SU-DHL-6 (cell line): ENCODE data around the gene MCEE.

Source experiments
- CTCF ChIP-seq: fragments of 200-600 bp; sonication (generic); IDR thresholded peaks from one replicate; pipeline ENCODE4 v1.5.1; 2017; ENCODE audit warnings: antibody characterized with exemption, mild to moderate bottlenecking, low read length, moderate library complexity; ENCODE audit not compliant: insufficient read depth, poor library complexity, severe bottlenecking
- EZH2phosphoT487 ChIP-seq: fragments of 200-600 bp; sonication (generic), shearing (Covaris generic); conservative IDR thresholded peaks from 2 replicates; pipeline ENCODE4 v1.6.1; 2018; ENCODE audit warnings: mild to moderate bottlenecking, antibody characterized with exemption, low read length, moderate library complexity, mixed read lengths

DNA sequence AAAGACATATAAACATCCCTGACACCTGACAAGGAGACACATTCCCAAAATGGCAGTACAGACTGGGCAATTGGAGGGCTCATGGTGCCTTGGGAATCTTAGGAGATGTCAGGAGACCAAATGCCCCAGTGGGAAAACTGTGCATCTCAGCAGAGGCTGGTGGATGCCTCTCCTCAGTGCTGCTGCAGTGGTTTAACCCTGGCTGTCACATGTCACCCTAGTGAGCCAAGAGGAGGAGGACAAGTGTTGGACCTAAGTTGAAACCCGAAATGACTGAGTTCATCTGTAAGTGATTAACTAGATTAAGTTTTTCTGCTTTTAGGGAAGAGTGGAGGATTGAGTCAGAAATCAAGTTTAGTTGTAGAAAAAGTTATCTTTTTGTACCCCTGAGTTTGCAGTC, 66.8 kb downstream of the MCEE start:
- no peak for TF ChIP-seq CTCF
- no peak for TF ChIP-seq EZH2phosphoT487
